ENCODE data around the gene INAFM1. TPM values are rescaled to one million over a fixed set of nuclear protein-coding genes. Genes with fewer than 3 reads are reported as not detected.

Gene INAFM1
- total and polyA plus RNA-seq, 4 donors, result 1.5 to 2.5 (median 1.9) TPM

GRCh38 chr19:47255879-47256692, 18.6 kb upstream of the INAFM1 start, which contains the start of gene CCDC9:
TSS of gene CCDC9 (plus strand) at chr19:47256525. CDS start at chr19:47258401, 1,876 bp downstream.
- 13% methylated on average over 60 of the region's 60 CpGs for WGBS
- peaks cover 7 to 14% (median 10%) of the 10 kb centered on the region in 4 donors for H3K4me1 ChIP-seq (ENCODE audit: control insufficient read depth in 4 of 4, insufficient read depth in 4 of 4, low read length in 3 of 4)
- H3K4me3 ChIP-seq (ENCODE audit: low read depth in 1 of 3, low read length in 3 of 3), result peak within 1 kb of the TSS; percentile 62 to 85 (median 76)
- TF ChIP-seq SP1 (IDR thresholded peaks at IDR 0.05) (no peak), CTCF (IDR thresholded peaks at IDR 0.05; ENCODE audit: low read depth, low read length, missing input control) (no peak), HNF4G (IDR thresholded peaks at IDR 0.05) (no peak), MAX (IDR thresholded peaks at IDR 0.05) (peak; percentile 88), TAF1 (conservative IDR thresholded peaks at IDR 0.05) (no peak), RAD21 (IDR thresholded peaks at IDR 0.05) (no peak), ATF3 (IDR thresholded peaks at IDR 0.05) (no peak), FOXA2 (IDR thresholded peaks at IDR 0.05) (no peak), REST (IDR thresholded peaks at IDR 0.05) (peak; percentile 38), JUND (IDR thresholded peaks at IDR 0.05) (no peak), GABPA (IDR thresholded peaks at IDR 0.05 in 1 of 2, conservative IDR thresholded peaks at IDR 0.05 in 1 of 2) (peak; percentile 92 to 96), HNF4A (conservative IDR thresholded peaks at IDR 0.05) (peak in 1 of 2 donors; percentile 1), YY1 (IDR thresholded peaks at IDR 0.05) (peak; percentile 10), ZBTB33 (IDR thresholded peaks at IDR 0.05) (no peak), RXRA (IDR thresholded peaks at IDR 0.05) (peak in 1 of 2 donors; percentile 59), EGR1 (IDR thresholded peaks at IDR 0.05; ENCODE audit: low read depth in 2 of 2) (peak in 1 of 2 donors; percentile 41), NR2F2 (IDR thresholded peaks at IDR 0.05) (no peak), FOXA1 (IDR thresholded peaks at IDR 0.05) (no peak)
- H3K27me3 ChIP-seq (ENCODE audit: control insufficient read depth in 4 of 4, insufficient read depth in 4 of 4, low read length in 3 of 4), result no peaks in the 10 kb centered on the region
- H3K9ac ChIP-seq (ENCODE audit: low read depth in 1 of 2, low read length in 2 of 2), result peak within 1 kb of the TSS in 1 of 2 donors; percentile 42
- H3K36me3 ChIP-seq (ENCODE audit: control insufficient read depth in 4 of 4, insufficient read depth in 3 of 4, low read depth in 1 of 4, low read length in 3 of 4), result peaks cover 9 to 19% (median 13%) of the 10 kb centered on the region in 4 donors
- peak within 1 kb of the TSS; percentile 83 to 86 for H3K27ac ChIP-seq (ENCODE audit: low read depth in 1 of 2, low read length in 2 of 2)
- peak; percentile 91 for DNase-seq (ENCODE audit: low spot score)
- H3K9me3 ChIP-seq (ENCODE audit: control insufficient read depth in 4 of 4, low read length in 3 of 4), result no peaks in the 10 kb centered on the region

Data from liver (tissue), 9 donors.